ENCODE results near the gene NT5C1A. TPM values are rescaled to one million over a fixed set of nuclear protein-coding genes. Genes with fewer than 3 reads are reported as not detected.

NT5C1A gene
- total RNA-seq, 1 experiment from 2014 or later, result not detected

DNA sequence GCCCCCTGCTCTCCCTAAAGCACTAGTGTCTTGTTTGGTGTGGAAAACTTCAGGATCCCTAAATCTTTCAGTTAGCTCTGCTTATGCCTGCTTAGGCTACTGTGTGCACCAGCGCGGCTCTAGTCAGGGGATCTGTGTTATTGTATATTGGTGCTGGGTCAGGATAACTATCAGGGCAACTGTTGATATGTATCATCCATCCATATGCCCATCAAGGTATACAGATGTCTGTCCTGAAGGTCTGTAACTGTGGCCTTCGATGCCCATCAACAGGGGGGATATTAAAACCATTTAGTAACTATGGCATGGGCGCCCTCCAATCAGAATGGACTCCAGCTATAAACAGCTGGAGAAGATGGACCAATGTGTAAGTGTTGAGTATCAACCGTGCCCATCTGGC, 12.4 kb downstream of the NT5C1A start:
- DNase-seq (ENCODE audit: low read depth), result no peak

DNA sequence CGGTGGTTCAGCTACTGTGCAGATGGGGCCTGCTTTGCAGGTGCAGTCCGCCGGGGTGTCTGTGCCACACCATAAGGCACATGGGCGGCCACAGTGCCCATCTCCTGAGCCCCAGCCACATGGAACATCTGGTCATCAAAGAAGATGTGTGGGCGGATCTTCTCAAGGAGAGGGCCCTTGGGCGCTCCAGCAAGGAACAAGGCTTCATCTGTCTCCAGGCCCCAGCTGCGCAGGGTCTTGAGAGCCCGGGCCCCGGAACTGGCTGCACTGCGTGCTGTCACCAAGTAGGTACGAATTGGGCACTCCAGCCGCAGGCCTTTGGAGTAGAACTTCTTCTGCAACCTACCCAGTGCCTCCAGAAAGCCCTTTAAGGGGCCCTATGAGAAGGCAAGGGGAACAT, 12.8 kb downstream of the NT5C1A start:
- DNase-seq (ENCODE audit: low read depth), result no peak

DNA sequence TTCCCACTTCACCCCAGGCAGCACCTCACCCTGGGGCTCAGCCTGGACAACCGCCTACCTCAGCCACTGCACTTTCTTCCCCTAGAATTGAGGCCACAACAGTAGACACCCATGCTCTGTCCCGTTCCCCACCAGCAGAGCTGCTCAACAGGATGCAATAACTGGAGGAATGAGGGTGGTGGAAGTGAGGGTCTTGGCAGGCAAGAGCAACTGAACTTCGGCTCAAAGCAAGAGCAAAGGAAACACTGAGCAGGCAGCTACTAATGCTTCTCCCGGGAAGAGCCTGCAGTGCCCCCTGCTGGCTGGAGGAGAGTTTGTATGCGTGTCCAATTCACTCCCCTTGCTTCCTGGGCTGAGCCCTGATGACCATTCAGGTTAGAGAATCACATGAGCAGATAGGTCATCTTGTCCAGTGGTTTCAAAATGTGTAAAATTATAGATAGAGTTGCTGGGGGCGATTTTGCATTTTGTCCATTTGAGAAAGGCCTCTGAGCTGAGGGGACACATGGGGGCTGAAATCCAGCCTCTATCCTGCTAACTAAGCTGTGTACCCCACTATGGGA, 13.9 kb downstream of the NT5C1A start:
- peak; percentile 67 for DNase-seq (ENCODE audit: low read depth)

DNA sequence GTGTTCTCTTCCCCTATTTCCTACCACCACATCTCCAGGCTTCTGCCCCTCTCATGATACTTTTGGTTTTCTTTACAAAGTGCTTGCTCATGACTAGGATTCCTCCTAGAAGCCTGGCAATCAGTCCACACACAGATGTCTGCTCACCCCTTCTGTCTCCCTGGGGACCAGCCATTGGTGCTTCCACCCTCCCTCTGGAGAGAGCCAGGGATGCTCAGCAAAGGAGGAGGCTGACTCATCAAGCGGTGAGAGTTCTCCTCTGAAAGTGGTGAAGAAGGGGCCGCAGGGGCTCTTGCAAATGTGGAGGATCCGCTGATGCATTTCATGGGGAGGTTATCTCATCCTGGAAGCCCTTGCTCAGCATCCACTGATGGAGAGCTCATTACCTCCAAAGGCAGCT, 14.5 kb downstream of the NT5C1A start:
- DNase-seq (ENCODE audit: low read depth), result peak; percentile 34

DNA sequence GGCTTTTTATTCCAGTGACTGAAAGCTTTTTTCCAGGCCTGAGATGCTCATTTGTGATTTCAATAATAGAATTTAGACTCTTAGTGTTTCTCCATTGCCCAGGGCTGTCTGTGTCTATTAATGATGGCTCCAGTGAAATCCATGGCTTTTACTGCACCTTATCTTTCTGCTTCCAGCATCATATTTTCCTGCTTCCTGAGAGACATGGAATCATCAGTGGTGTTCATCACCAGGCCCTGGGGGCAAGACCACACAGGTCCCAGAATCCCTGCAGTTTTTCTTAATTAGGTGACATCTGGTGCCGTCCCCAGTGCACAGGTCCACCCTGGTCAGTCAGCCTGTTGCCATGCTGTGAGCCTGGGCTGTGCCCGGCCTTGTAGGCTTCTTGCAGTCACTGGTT, 15.5 kb downstream of the NT5C1A start:
- no peak for DNase-seq (ENCODE audit: low read depth)

DNA sequence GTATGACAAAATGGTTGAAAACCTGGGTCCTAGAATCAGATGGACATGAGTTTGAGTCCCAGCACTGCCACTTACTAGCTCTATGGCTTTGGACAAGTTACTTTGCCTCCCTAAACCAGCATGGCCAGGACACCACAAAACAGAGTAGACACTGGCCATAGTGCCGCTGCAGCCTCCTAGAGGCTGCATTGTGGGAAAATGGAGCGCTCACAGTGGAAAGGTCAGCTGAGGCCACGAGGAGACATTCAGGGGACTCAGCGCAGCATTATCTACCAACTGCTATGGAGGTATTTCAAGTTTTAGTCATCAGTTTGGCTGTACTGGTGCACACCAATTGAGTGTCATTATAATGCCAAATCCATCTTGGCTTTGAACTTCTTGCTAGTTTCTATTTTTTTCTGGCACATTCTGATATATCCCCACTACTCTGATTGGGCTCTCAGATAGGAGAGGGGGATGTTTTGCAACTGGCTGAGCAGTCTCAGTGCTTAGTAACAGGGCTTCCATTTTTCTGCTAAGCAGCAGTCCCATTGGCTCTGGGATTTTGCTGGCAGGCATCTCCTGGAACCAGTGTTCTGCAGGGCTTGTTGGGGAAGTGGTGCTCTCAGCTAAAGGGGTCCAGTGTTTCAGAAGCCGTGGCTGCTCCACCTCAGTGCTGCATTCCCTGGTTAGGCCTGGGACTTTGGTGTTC, 16.2 kb downstream of the NT5C1A start:
- DNase-seq (ENCODE audit: low read depth), result no peak

DNA sequence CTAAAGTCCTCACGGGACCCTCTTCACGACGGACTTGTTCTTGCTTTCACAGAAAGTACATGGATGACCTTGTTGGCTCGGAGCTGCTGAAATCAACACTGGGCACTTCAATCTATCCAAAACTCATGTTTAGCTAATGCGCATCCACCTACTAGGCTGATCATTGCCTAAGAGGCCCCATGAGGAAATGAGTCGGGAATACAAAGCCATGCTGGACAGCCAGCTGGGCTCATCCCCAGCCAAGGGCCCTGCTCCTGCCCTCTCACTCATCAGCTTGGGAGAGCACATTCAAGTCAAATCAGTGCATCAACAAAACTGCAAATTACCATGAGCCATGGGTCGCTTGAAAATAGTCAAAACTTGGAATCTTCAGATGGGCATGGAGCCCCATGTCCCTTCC, 17.6 kb downstream of the NT5C1A start:
- no peak for DNase-seq (ENCODE audit: low read depth)

DNA sequence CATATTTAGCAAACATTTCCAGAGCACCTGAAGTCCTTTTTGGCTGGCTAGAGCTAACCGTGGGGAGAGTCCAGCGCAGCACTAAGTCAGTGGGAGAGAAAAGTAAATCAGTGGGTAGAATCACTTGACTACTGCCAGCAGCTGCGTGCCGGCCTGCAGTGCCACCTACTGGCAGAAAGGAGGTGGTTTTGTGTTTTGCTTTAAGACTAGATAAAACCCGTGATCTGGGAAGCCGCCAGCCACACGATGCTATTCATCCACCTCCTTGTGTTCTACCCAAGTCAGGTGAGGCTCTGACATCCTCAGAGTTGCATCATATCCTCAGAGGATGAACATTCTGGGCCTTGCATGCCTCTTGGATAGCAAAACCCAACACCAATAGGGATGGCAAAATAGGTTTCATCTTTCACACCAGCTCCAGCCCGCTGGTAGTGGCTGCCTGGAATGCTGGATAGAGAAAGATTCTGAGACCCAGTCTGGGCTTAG, 18.3 kb downstream of the NT5C1A start:
- peak; percentile 69 for DNase-seq (ENCODE audit: low read depth)

DNA sequence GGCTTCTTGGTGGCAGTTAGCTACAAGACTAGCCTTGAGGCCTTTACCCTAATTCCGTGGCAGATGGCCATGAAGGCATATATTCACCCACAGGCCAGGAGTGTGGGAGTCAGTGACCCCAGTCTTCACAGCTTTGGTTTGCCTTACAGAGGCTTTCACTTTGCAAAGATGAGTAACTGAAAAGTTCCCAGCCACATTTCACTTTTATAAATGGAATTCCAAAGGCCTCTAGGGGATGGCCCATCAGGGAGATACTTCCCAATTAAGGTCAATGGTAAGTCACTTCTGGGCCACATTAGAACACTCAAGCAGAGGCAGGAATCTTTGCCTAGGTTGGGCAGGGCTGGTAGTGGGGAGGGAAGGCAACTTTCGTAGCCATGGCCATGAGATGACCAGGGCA, 19.4 kb downstream of the NT5C1A start:
- DNase-seq (ENCODE audit: low read depth), result no peak

DNA sequence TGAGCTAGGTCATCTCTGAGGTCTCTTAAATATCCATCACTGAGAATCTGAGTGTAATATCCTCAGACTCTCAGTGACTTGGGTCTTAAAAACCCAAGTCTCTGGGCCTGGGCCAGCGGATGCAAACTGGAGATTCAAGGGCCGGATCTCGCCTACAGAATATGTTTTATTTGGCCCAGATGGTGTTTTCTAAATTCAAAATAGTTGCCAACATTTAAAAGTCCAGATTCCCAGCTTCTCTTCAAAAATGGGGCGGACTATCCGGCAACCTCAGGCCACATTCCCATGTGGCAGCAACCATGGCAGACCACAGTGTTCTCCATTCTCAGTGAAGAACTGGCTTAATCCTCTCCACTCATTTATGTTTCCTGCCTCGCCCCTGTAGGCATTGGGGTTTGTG, 19.8 kb downstream of the NT5C1A start:
- no peak for DNase-seq (ENCODE audit: low read depth)

DNA sequence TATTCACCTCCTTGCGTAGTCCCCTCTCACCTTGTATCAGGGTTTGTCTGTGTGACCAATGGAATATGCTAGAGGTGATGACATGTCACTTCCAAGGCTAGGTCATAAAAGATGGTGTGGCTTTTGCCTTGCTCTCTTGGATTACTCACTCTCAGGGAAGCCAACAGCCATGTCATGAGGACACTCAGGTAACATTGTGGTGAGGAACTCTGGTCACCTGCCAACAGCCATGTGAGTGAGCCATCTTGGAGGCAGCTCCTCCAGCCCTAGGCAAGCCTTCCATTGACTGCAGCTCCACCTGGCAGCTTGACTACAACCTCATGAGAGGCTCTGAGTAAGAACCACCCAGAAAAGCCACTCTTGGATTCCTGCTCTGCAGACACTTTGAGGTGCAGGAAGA, 21.5 kb downstream of the NT5C1A start:
- DNase-seq (ENCODE audit: low read depth), result peak; percentile 71

DNA sequence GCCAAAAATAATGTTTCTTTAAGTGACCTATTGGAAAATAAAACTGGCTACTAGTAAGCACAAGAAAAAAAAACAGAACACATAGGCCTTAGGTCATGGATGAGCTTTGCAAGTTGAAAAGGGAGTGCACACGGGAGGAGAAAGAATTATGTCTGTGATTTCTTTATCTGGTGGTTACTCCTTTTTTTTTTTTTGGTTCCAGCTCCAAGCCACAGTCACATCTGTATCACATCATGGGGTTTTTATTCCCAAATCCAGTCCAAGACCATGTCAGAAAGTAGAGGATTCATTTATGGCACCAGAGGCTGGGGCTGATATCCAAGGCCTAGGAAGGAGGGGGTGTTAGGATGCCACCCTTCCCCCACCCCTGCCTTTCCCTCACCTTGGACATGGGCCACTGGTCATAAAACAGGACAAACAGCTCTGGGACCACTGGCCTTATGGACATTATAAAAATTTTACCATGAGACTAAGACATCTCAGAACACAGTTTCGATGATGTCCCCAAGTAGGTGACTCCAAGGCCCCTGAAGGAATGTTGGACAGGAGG, 22.2 kb downstream of the NT5C1A start:
- no peak for DNase-seq (ENCODE audit: low read depth)

DNA sequence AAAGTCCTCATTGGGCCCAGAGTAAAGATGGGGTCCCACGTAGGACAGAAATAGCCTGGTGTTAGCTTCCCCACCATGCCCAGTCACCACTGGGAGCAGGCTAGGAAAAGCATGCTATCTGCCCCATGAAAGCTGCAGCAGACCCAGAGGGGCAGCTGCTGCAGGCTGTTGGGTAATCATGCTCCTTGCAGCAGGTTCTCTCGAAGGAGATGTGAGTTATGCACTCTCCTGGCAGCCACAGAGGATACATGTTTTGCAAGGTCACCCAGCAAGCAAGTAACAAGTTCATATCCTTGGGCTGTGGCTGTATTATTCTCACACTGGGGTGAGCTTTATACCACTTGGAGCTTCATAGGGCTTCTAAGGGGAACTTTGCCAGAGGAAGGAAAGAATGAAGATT, 23.4 kb downstream of the NT5C1A start:
- no peak for DNase-seq (ENCODE audit: low read depth)

DNA sequence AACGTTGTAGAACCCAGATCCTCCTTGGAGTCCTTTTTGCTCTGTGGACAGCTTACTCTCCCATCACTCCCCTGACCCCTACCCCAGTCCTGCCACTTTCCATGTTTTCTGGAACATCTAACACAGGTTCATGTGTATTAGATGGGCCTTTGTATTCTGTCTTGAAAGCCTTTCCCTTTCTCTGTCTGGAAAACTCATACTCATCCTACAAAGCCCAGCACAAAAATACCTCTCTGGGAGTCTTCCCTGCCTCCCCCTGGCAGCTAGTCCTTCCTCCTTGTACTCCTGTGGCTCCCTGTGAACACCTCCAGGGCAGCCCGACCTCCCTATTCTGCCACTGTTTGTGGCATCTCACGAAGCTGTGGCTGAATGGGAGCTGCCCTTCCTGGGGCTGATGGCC, 24.7 kb downstream of the NT5C1A start:
- no peak for DNase-seq (ENCODE audit: low read depth)

DNA sequence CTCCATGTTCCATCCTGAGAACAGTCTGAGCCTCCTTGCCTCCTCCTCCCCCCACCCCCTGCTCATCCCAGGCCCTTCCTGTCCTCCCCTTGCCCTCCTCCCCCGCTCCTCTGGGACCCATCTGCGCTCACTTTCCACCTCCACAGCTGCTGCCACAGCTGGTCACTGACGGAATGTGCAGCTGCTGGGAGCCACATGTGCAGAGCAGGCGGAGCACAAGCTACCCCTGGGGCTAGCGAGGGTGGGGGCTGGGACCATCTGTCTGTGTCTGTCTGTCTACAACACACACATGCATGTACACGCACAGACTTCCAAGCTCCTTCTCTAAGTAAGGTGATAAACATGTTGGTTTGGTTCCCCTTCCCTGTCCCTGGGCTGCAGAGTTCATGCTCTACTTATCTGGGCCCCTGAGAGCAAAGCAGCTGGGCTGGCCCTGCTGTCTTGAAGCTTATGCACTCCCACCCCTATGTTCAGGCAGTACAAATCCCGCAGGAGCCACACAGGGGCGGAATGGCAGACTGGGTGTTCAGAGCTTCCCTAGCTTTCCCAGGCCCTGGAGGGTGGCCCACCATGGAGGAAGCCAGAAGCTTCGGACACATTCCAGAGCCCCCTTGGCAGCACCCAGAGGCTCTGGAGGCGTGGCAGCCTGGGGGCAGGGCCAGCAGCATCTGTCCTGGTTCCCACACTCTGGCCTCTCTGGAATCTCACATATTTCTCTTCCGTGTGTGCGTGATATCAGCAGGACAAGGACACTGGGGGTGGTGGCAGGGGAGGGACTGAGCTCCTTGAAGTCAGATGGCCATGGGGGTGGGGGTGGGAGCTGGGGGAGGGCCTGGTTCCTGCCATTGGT, 25.4 kb downstream of the NT5C1A start:
- DNase-seq (ENCODE audit: low read depth), result peak; percentile 13

DNA sequence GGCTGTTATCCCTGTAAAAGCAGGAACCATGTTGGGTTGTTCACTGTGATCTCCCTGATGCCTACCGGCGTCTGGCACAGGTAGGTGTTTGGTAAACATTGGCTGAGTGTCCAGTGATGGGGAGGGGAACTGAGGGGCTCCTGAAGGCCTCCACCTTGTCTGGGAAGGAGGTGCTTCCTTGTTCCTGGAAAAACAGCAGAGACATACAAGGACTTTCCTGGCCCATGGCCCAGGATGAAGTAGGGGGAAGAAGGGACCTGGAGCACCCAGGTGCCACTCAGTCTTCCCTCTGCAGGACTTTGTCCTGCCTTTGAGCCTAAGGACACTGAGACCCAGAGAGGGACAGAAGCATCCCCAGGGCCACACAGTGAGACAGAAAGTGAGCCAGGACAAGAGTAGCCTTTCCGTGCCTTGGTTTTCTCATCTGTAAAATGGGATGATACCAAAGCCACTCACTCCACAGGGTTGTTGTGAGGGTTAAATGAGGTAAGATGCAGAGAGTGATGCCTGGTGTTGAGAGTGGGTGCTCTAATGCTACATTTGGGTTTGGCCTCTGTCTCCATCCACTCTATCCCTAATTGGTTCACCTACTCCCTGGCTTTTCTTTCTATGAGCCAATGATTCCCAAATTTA, 26.4 kb downstream of the NT5C1A start:
- no peak for DNase-seq (ENCODE audit: low read depth)

DNA sequence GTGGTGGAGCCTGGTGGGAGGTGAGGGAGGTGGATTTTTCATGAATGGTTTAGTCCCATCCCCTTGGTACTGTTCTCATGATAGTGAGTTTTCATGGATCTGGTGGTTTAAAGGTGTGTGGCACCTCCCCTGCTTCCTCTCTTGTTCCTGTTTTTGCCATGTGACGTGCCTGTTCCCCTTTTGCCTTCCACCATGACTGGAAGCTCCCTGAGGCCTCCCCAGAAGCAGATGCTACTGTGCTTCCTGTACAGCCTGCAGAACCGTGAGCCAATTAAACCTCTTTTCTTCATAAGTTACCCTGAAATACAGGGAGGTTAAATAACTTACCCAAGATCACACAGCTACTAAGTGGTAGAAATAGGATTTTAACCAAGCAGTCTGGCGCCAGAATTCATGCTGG, 28.2 kb downstream of the NT5C1A start:
- DNase-seq (ENCODE audit: low read depth), result no peak

DNA sequence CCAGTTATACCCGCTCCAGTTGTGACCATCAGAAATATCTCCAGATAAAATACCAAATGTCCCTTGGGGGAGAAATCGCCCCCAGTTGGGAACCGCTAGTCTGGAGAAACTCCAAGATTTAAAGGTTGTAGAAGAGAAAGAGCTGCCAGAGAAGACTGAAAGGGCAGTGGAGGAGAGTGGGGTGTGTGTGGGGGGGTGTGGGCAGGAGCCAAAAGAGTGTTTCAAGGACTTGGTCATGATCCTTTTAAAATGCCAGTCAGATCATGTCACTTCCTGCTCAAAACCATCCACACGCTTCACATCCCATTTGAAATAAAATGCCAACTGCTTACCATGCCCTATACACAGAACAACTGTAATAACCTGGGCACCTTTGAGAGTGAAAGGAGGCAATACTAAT, 29.1 kb downstream of the NT5C1A start:
- peak; percentile 85 for DNase-seq (ENCODE audit: low read depth)

DNA sequence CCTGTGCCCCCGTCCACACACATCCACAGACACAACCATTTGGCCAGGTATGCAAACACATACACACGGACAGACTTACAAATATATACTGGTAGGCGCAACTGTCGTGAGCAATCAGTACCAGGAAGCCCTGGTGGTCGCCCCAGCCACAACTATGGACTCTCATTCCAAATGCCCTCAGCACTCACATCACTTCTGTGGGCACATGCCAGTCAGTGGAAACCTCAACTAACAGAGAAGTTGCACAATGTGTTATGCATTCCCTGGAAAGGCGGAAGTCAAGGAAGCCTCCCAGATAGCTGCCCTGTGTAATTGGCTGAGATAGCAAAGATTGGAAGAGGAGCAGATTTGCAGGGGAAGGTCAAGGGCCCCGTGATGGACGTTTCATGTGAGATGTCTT, 31.0 kb downstream of the NT5C1A start:
- DNase-seq (ENCODE audit: low read depth), result peak; percentile 40

DNA sequence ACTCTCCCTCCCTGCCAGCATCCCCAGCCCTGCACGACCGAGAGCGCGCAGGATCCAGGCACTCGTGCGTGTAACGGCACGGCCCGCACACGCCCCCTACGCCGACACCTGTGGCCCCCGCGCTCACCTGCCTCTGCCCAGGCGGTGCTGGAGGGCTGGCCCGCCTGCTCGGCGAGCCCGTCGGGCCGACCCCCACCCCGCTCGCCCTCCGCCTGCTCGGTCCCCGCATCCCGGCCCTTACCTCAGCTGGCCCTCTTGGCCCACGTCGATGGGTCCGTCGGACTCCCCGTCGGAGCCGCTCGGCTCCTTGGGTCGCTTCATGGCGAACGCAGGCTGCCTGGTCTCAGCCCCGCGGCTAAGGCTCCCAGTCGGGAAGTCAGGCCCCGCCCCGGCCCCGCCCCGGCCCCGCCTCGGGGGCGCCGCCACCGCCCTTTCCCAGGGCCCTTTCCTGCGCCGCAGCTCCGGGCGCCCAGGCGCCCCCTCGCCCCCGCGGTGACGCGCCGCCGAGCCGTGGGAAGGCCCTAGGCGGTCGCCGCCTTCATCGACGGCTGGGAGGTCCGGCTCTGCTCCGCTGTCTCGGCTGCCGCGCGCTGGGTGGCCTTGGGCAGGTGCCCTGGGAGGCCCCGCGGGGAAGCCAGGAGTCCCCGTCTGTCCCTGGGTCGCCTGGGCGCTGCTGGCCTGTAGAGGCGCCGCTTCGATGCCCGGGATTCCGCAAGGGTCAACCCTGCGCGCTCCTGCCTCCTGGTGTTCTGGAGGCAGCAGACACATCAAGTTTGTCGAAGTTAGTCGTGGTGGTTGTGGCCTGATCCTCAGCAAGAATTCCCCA, 32.4 kb downstream of the NT5C1A start, which contains the start of gene HEYL:
Gene HEYL, minus strand, starts transcription at position 339 of the 826 bp plus-strand sequence. Its CDS starts 18 bp downstream, at position 321.
- DNase-seq (ENCODE audit: low read depth), result no peak

DNA sequence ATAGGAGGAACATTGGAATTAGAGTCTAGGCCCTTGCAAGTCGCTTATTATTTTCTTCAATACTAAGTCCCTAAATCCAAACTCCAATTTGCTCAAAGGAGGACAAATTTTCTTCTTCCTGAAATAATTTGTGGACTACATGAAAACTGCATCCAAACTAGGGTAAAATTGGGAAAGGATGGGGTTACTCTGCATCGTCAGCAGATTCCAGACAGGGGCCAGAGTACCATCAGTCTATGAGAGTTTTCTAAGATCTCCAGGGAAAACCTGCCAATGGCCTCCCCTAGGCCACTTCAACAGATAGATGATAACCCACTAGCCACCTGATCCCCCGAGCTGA, 33.0 kb downstream of the NT5C1A start:
- DNase-seq (ENCODE audit: low read depth), result no peak

All from M059J (cell line).